ENCODE results near the gene CDCA4.
"Not testable (repeated sequence)": the region's sequence is repeated elsewhere in the genome, so short reads cannot be mapped to it uniquely, and the experiment has no call there.

CDCA4 gene

GRCh38 chr14:105056303-105056831 is 35.5 kb upstream of the CDCA4 start:
- DNase-seq = no peak

- no peak for DNase-seq
These were observed 34.9 kb upstream of the CDCA4 start for GRCh38 chr14:105055736-105056302.

GRCh38 chr14:105055334-105055733 is 34.5 kb upstream of the CDCA4 start:
- DNase-seq = no peak

GRCh38 chr14:105053996-105054395 is 33.1 kb upstream of the CDCA4 start:
- DNase-seq = no peak

GRCh38 chr14:105053421-105053820 is 32.5 kb upstream of the CDCA4 start:
- peak; percentile 96 for DNase-seq

GRCh38 chr14:105052110-105052458 is 31.2 kb upstream of the CDCA4 start:
- no peak for DNase-seq

- DNase-seq = no peak
These were observed 30.6 kb upstream of the CDCA4 start for GRCh38 chr14:105051182-105052109.

- DNase-seq = no peak
These were observed 29.6 kb upstream of the CDCA4 start for GRCh38 chr14:105050551-105050897.

- DNase-seq = no peak
These were observed 29.1 kb upstream of the CDCA4 start for GRCh38 chr14:105049753-105050550.

- DNase-seq = no peak
These were observed 26.6 kb upstream of the CDCA4 start for GRCh38 chr14:105047283-105048016.

GRCh38 chr14:105046891-105047282 is 26.0 kb upstream of the CDCA4 start:
- DNase-seq = no peak

- DNase-seq = no peak
These were observed 24.9 kb upstream of the CDCA4 start for GRCh38 chr14:105045710-105046326.

- no peak for DNase-seq
These were observed 22.8 kb upstream of the CDCA4 start for GRCh38 chr14:105043641-105044040.

GRCh38 chr14:105042813-105043212 is 21.9 kb upstream of the CDCA4 start:
- no peak for DNase-seq

- DNase-seq = no peak
These were observed 21.2 kb upstream of the CDCA4 start for GRCh38 chr14:105041841-105042765.

GRCh38 chr14:105039458-105040205 is 18.7 kb upstream of the CDCA4 start:
- DNase-seq = peak; percentile 25

GRCh38 chr14:105035616-105036015 is 14.7 kb upstream of the CDCA4 start:
- not testable (repeated sequence) for DNase-seq

- DNase-seq = no peak
These were observed 13.6 kb upstream of the CDCA4 start for GRCh38 chr14:105034315-105035039.

- DNase-seq = not testable (repeated sequence)
These were observed 12.6 kb upstream of the CDCA4 start for GRCh38 chr14:105033412-105033900.

All from NCI-H524 treated with DMSO at 0.1 percent for 48 hours (cell line).